GM19372 (cell line): Measurements from ENCODE around the gene AGTPBP1.
"Not testable (repeated sequence)": the region's sequence is repeated elsewhere in the genome, so short reads cannot be mapped to it uniquely, and the experiment has no call there.

ENCODE experiments used
- ATAC-seq: cut with Tn5 transposase; IDR thresholded peaks from one replicate; pipeline ENCODE4 v1.9.1; 2021; ENCODE audit warnings: mild to moderate bottlenecking, low read depth, moderate library complexity; ENCODE audit not compliant: unreplicated experiment

The AGTPBP1 gene

DNA sequence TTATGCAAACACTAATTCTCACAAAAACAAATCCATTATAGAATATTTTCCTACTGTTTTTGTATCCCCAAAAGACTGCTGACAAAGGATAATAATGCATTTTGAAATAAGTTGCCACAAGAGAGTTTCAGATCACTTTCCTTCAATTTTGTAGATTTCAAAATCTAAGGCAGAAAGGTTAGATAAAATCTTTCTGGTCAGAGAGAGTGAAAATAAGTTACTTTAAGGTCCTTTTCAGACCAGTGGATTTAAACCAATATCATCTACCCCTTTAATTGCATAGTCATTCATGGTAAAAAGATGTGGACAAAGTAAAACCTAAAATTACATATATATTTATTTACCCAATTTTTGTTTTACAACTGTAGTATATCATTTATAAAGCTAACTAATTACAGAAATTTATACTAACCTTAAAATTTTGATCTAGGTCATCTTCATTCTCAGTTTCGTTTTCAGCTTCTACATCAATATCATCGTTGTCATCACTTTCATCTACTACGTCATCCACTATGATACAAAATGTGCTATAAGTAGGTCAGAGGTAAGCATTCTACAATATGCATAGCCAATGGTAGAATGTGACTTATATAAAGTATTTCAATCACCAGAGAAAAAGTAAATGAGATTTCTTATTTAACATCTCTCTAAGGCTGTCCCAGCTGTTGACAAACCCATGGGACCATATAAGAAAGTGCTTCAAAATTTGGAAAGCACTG lies 95.7 kb downstream of the AGTPBP1 start:
- ATAC-seq = no peak

DNA sequence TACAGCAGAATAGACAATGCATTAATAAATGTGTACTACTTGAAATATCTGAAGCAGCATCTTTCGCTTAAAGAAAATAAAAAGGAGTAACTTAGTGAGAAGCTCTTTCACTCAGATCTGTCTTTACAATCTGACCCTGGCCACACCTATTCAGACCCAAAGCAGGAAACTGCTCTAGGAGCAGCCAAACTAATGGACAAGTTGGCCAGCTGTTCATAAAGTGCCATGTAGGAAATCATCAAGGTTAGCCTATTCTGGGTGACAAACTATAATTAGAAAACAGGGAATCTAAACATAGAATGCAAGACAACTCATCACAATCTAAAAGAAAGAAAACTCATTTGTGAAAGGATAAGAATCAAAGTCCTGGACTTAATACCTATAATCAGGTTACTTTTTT lies 101.3 kb downstream of the AGTPBP1 start:
- ATAC-seq = no peak

DNA sequence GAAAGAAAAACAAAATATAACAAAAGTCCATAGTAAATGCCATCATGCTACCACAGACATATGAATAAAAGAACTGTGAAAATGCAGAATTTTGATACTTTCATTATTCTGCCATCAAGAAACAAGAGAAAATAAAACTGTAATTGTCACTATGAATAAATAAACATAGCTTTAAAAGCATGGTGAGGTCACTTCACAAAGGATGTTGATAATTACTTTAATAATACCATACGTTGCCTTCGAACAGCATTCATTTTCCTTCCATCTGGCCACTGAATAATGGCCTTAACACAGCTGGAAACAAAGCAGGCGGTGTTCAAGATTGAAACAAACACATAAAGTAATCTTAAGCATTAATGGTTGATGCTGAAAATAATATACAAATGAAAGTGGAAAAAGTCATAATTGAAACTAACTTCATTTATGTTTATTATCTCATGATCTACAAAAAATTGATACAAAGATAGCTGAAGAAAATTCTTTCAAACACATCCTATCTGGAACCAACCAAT lies 102.0 kb downstream of the AGTPBP1 start:
- no peak for ATAC-seq

DNA sequence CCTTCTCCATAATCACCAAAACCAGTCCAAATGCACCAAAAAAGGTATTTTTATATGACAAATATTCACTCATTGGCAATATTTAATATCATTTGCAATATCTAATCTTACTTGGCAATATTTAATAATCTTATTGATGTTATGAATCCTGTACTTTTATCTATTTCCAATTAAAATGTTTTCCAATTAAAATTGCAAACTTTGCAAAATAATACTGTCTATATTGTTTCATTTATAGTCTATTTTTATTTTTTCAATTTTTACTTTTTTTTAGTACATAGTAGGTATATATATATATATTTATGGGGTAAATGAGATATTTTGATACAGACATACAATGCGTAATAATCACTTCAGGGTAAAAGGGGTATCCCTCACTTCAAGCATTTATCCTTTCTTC lies 109.9 kb downstream of the AGTPBP1 start:
- ATAC-seq = no peak

DNA sequence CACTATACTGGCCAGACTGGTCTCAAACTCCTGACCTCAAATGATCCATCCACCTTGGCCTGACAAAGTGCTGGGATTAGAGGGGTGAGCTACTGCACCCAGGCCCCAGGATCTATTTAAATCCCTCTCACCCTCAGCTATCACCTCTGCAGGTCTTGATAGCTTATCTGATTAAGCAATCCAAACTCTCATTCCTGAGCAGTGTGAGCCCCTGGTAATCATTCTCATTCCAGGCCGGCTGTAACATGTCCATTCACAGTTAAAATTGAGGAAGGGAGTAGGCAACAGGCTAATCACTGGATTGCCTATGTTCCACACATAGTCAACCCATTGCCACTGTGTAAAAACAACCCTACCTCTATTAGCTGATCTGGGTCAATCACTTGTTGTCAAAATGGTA lies 111.1 kb downstream of the AGTPBP1 start:
- ATAC-seq = no peak

DNA sequence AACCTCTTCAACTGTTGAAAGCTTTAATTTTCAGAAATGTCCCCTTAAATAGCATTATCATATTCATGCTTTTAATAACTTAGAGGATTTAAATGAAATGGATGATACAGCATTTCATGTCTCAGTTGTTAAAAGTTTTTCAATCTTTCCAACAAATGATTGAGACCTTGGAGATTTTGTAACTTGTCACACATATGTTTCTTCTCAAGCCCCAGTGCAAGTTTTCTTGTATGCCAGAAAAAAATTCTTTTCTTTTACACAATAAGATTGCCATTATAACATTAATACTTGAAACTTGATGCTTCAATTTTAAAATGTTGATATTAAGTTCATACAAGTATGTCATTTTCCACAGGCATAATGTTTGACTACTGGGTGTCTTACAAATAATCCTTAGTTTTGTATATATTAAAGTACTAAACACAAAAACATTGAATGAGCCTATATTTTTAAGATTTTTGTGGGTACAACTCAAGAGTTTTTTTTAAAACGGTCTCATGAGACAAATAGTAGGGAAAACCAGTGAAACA lies 124.5 kb downstream of the AGTPBP1 start:
- ATAC-seq = no peak

DNA sequence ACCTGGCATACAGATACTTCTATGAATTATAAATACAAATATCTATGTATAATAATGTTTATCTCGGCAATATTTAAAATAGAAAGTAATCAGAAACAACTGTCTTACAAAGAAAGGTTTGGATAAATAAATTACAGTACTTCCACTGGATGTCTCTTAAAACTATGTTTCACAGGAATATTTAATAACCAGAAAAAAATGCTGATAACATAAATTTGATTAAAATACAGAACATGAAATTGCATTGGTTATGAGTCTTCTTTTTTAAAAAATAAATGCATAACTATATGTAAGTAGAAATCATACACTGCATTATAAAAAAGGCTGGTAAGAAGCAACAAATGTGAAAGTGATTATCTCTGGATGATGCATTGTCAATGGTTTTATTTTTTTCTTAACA lies 126.0 kb downstream of the AGTPBP1 start:
- no peak for ATAC-seq

DNA sequence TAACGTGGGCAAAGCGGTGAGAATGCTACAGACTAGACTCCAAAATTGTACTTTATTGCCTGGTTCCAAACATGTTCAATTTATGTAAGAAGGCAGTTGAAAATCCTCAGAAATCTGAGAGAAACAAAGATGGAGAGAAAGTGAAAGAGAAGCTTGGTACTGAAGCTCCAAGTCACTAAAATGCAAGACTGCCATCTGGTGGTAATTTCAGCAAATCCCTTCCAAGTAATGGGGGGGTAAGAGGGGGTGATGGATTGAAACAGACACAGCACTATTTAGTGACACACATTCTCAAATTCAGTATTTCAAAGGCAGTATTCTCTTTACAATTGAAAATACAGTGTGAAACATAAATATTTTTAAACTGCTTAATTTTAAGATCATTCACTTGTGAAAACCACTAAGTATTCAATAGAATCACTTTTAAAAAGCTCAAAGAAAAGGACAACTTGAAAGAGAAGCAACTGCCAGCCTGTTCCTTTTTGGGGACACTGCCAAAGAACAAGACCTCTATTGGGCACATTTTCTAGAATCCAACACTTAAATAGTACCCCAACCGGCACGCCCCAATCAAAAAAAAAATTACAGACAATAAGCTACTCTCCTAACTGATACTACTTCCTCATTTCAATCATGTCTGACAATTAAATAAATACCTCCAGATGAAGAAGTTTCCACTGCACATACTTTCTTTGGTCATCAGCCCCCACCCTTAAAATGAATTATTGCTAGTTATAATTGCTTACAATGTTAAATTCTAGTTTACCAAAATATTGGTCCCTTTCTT lies 131.5 kb downstream of the AGTPBP1 start:
- ATAC-seq = peak; percentile 96

DNA sequence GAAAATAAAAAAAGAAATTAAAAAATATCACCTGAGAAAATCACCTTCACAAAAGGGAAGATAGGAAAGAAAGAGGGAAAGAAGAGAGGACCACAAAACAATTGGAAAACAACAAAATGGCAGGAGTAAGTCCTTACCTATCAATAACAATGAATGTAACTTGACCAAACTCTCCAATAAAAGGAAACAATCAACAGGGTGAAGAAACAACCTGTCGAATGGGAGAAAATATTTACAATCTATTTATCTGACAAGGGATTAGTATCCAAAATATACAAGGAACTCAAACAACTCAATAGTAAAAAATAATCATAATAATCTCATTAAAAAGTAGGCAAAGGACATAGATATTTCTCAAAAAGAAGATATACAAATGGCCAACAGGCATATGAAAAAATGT lies 135.8 kb downstream of the AGTPBP1 start:
- ATAC-seq = no peak

DNA sequence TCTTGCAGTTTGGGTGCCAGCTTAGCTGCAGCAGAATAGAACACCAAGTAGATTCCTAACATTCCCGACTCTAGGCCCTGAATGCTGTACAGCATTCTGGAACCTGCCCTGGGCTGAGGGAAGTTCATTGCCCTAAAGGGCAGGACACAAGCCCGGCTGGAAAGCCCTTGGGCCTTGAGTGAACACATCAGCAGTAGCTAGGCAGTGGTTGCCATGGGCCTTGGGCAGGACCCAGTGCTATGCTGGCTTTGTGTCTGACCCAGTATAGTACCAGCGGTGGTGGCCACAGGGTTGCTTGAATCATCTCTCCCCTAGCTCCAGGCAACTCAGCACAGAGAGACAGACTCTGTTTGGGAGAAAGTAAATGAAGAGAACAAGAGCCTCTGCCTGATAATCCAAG lies 137.8 kb downstream of the AGTPBP1 start:
- ATAC-seq = no peak

DNA sequence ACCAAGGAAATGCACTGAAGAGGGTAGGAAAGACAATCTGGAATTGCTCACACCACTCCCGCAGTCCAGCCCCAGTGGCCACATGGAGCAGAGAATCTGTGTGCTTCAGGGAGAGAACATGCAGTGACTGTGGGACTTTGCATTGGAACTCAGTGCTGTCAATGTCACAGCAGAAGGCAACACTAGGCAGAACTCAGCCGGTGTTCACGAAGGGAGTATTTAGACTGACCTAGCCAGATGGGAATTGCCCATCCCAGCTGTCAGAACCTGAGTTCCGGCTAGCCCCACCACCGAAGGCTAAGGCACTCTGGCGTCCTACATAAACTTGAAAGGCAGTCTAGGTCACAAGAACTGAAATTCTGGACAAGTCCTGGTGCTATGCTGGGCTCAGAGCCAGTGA lies 139.0 kb downstream of the AGTPBP1 start:
- no peak for ATAC-seq

DNA sequence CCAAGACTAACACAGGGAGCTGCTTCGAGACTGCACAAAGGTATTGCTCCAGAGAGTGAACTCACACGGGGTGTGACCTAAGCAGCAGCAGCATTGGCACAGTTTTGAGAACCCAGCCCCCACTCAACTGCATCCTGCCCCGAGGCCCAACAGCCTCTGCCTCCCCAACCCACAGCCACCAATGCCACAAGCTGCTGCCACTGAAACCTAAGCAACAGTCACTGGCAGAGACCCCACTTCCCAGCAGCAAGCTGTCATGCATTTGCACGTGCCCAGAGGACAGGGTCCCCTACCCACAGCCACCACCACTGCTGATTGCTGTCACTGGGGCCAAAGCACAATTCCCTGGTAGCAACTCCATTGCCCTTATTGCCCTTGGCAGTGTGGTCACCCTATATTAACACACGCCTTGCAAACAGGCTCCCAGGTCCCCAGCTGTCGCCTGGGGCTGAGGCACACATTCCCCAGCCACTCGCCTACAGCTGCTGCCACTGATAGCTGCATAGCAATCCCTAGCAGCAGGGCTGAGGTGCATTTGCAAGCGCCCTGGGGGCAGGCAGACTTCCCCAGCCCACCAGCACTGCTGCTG lies 141.0 kb downstream of the AGTPBP1 start:
- no peak for ATAC-seq

DNA sequence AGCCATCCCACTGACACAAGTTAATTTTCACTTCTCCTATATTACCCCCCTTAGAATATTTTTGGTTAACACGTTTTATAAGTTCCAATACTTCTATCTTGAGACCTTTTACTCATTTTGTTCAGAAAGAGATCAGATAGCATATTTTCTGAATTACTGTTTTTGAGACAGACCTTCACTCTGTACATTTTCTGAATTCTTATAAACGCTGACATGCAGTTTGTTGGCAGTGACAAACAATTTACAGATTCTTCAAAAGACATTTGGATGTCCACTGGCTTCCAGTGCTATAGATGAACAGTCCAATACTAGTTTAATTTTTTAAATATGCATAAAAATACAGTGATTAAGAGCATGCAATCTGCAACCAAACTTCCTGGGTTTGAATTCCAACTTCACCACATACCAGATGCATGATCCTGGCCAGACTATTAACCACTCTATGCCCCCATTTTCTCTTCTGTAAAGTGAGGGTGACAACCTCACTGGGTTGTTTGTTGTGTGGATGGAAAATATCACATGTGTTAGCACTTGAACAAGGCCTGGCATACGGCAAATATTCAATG lies 142.1 kb downstream of the AGTPBP1 start:
- ATAC-seq = no peak

DNA sequence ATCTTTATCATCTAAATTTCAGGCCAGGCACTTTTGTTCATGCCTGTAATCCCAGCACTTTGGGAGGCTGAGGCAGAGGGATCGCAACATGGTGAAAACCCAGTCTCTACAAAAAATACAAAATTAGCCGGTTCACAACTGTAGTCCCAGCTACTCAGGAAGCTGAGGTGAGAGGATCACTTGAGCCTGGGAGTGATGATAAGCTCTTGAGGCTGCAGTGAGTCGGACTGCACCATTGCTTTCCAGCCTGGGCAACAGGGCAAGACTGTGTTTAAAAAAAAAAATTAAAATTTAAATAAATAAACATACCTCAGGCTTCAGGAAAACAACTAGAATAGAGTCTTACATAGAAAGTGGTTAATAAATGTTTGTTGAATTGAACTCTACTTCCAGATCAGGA lies 147.4 kb downstream of the AGTPBP1 start:
- ATAC-seq = no peak

DNA sequence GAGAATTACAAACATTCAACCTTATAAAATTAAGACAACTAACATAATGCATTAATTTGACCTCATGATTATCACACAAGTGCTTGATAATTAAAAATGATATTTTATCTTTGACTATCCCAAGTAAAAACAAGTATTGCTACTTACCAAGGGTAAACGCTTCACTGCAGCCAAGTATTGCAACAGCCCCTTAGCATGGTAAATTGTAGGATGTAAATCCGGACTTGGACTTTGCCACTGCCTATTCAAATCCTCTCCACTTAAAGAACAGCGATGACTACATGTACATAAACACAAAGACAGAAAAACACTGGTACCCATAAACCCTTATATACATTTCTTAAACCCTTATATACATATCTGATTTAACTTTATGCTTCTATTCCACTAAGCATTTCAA lies 155.1 kb downstream of the AGTPBP1 start:
- ATAC-seq = no peak

DNA sequence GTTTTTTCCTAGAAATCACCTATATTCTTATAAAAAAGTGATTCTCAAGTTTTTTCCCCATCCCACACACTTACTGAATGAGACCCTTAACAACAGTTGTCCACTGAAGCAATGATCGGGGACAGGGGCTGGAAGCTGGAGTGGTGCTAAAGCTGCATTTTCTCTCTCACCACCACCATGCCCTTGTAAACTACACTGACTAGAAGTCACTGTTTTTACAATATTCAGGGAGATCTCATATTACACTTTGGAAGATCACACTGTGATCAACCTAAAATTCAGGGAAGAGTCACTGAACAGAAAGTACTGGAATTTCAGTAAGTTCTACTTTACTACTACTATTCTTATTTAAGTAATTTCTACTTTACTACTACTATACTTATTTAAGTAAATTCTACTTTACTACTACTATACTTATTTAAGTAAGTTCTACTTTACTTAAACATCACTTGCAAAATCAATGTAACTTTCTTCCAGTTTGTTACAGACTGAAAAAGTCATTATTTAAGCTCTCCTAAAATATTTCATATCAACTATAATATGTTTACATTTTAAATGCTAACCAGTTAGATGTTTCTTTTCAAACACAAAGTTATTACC lies 164.3 kb downstream of the AGTPBP1 start:
- ATAC-seq = no peak

DNA sequence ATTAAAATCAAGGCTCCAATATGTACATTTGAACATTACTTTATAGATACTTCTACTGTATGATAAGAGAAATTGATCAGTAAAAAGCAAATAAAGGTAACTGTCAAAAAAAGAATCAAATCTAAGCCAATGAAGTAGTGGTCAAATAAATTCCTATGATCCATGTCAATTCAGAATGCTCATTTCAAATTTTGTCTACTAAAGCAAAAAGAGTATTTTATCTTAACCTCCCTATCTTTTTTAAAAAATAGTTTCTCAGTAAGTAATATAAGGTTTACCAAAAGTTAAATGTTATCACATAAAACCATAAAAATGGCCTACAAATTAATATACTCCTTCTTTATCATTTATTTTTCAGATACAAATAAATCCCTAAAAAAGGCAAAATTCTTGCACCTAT lies 165.9 kb downstream of the AGTPBP1 start:
- no peak for ATAC-seq

DNA sequence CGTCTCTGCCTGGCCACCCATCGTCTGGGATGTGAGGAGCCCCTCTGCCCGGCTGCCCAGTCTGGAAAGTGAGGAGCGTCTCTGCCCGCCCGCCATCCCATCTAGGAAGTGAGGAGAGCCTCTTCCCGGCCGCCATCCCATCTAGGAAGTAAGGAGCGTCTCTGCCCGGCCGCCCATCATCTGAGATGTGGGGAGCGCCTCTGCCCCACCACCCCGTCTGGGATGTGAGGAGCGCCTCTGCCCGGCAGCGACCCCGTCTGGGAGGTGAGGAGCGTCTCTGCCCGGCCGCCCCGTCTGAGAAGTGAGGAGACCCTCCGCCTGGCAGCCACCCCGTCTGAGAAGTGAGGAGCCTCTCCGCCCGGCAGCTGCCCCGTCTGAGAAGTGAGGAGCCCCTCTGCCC lies 168.2 kb downstream of the AGTPBP1 start:
- ATAC-seq = not testable (repeated sequence)

DNA sequence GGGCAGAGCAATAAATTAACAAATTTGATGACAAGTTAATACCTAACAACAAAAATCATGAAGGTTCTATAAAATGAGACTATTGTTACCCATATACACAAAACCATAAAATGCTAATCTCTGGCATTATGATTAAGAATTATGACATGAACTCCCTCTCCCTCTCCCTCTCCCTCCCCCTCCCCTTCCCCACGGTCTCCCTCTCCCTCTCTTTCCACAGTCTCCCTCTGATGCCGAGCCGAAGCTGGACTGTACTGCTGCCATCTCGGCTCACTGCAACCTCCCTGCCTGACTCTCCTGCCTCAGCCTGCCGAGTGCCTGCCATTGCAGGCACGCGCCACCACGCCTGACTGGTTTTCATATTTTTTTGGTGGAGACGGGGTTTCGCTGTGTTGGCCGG lies 168.8 kb downstream of the AGTPBP1 start:
- not testable (repeated sequence) for ATAC-seq

DNA sequence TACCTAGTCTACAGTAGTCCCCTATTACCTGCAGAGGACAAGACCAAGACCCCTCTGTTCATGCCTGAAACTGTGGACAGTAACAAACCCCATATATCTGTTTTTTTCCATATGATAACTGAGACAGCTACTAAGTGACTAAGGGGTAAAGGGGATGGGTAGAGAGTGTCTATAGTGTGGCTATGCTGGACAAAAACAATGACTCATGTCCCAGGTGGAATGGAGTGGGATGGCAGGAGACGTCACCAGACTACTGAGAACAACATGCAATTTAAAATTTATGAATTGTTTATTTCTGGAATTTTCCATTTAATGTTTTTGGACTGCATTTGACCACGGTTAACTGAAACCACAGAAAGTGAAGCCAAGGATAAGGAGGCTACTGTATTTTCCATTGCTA lies 171.8 kb downstream of the AGTPBP1 start:
- ATAC-seq = no peak

DNA sequence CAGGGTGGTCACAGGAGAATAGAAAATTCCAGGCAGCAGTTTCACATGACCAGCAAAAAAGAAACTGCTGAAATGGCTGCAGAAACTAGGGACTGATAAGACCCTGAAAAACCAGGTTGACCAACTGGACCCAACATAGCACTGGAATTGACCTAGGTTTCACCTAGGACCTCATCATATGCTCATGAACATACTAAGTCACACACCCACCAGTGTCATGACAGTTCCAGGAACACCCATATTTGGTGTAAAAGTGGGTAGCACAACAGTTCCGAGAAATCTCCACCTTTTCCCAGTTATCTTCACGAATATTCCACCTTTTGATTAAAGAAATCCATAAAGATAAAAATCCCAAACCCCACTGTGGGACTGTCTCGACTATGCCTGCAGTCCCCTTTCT lies 182.2 kb downstream of the AGTPBP1 start:
- ATAC-seq = no peak
